ENCODE measurements around the gene CCDC57. TPM values are rescaled to one million over a fixed set of nuclear protein-coding genes. Genes with fewer than 3 reads are reported as not detected.

CCDC57 gene
- polyA plus RNA-seq, 1 donor (not counting 4 experiments of a cell fraction or from before 2014, with no cell fraction given), result 19.2 TPM

DNA sequence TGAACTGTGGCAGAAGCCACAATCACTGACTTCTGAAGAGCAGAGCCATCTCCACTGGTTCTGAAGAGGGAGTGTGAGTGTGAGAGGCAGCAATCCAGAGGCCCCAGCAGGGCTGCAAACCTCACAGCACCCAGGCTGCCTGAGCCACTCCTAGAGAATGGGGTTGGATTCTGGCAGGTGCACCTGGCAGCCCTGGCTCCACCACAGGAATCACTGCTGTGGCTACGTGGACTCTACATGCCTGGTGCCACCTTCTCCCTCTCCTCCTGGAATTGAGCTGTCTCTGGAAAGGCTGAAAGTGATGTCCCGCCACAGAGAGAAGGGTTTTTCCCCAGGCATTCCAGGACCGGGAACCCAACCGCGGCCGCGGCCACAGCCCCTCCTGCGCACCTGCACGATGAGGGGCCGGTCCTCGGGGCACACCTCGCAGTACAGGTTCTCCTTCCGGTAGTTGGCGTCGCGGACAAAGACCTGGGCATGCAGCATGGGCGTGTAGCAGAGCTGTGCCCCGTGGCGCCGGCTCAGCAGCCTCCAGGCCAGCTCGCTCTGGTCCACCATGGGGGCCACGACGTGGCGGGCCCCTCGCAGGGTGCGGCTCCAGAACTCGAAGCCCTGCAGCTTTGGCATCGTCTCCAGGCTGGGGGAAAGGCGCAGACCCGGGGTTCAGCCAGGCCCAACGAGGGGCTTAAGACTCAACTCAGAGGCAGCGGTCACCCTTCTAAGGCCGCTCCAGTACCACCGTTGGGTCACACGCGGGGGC, 148.0 kb downstream of the CCDC57 start:
- no peak for TF ChIP-seq EZH2 (IDR thresholded peaks at IDR 0.05; ENCODE audit: low read length)
- TF ChIP-seq, protein P1, sequence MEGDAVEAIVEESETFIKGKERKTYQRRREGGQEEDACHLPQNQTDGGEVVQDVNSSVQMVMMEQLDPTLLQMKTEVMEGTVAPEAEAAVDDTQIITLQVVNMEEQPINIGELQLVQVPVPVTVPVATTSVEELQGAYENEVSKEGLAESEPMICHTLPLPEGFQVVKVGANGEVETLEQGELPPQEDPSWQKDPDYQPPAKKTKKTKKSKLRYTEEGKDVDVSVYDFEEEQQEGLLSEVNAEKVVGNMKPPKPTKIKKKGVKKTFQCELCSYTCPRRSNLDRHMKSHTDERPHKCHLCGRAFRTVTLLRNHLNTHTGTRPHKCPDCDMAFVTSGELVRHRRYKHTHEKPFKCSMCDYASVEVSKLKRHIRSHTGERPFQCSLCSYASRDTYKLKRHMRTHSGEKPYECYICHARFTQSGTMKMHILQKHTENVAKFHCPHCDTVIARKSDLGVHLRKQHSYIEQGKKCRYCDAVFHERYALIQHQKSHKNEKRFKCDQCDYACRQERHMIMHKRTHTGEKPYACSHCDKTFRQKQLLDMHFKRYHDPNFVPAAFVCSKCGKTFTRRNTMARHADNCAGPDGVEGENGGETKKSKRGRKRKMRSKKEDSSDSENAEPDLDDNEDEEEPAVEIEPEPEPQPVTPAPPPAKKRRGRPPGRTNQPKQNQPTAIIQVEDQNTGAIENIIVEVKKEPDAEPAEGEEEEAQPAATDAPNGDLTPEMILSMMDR (optimal IDR thresholded peaks at IDR 0.05 in 1 of 3, IDR thresholded peaks at IDR 0.05 in 1 of 3, conservative IDR thresholded peaks at IDR 0.05 in 1 of 3; ENCODE audit: extremely low read depth in 1 of 3, insufficient read depth in 2 of 3, low read length in 3 of 3), result peak in 1 of 3 experiments; percentile 4
- H3K27me3 ChIP-seq (ENCODE audit: control insufficient read depth, extremely low read depth, insufficient read depth, low read length), result no peaks in the 10 kb centered on the region
- H3K9me1 ChIP-seq (ENCODE audit: control insufficient read depth, extremely low read depth, insufficient read depth, low read length), result no peaks in the 10 kb centered on the region
- dilution Hi-C loops (cut with MboI; ENCODE audit: extremely low pct_ligation_motif_present, low sequenced_read_pairs), result no loop called here
- peaks cover 13% of the 10 kb centered on the region for H3K4me1 ChIP-seq (ENCODE audit: control insufficient read depth, extremely low read depth, insufficient read depth, low read length)
- no peak overlapping the region for H2AFZ ChIP-seq (ENCODE audit: control insufficient read depth, low read length)
- peak overlapping the region; percentile 78 to 84 (median 84) for H3K4me3 ChIP-seq (ENCODE audit: control insufficient read depth in 2 of 3, extremely low read depth in 1 of 3, insufficient read depth in 2 of 3, low read depth in 1 of 3, low read length in 3 of 3)
- FAIRE-seq, result no peak
- peaks cover 9% of the 10 kb centered on the region for H4K20me1 ChIP-seq (ENCODE audit: control insufficient read depth, extremely low read depth, insufficient read depth, low read length)
- H3K9ac ChIP-seq (ENCODE audit: control insufficient read depth, extremely low read depth, insufficient read depth, low read length), result peak overlapping the region; percentile 83
- peak overlapping the region; percentile 52 for H3K27ac ChIP-seq (ENCODE audit: control insufficient read depth, insufficient read depth, low read length)
- H3K79me2 ChIP-seq (ENCODE audit: control insufficient read depth, insufficient read depth, low read length), result peaks cover 20% of the 10 kb centered on the region
- no peak for DNase-seq (ENCODE audit: low read depth, low spot score)
- H3K9me3 ChIP-seq (ENCODE audit: control insufficient read depth, low read depth, low read length), result no peaks in the 10 kb centered on the region
- H3K4me2 ChIP-seq (ENCODE audit: control insufficient read depth, extremely low read depth, insufficient read depth, low read depth, low read length), result peak overlapping the region; percentile 93
- peaks cover 18 to 20% of the 10 kb centered on the region in 2 experiments for H3K36me3 ChIP-seq (ENCODE audit: control insufficient read depth in 2 of 2, extremely low read depth in 1 of 2, insufficient read depth in 2 of 2, low read length in 2 of 2)

GRCh38 chr17:82063424-82064415, 148.9 kb downstream of the CCDC57 start:
- H3K27ac ChIP-seq (ENCODE audit: control insufficient read depth, insufficient read depth, low read length), result no peak overlapping the region
- peaks cover 18 to 27% of the 10 kb centered on the region in 2 experiments for H3K36me3 ChIP-seq (ENCODE audit: control insufficient read depth in 2 of 2, extremely low read depth in 1 of 2, insufficient read depth in 2 of 2, low read length in 2 of 2)
- H3K9me3 ChIP-seq (ENCODE audit: control insufficient read depth, low read depth, low read length), result no peaks in the 10 kb centered on the region
- H3K27me3 ChIP-seq (ENCODE audit: control insufficient read depth, extremely low read depth, insufficient read depth, low read length), result no peaks in the 10 kb centered on the region
- no peak overlapping the region for H3K4me3 ChIP-seq (ENCODE audit: control insufficient read depth in 2 of 3, extremely low read depth in 1 of 3, insufficient read depth in 2 of 3, low read depth in 1 of 3, low read length in 3 of 3)
- H3K4me1 ChIP-seq (ENCODE audit: control insufficient read depth, extremely low read depth, insufficient read depth, low read length), result peaks cover 13% of the 10 kb centered on the region
- H3K79me2 ChIP-seq (ENCODE audit: control insufficient read depth, insufficient read depth, low read length), result peaks cover 20% of the 10 kb centered on the region
- peak overlapping the region; percentile 93 for H3K4me2 ChIP-seq (ENCODE audit: control insufficient read depth, extremely low read depth, insufficient read depth, low read depth, low read length)
- peaks cover 9% of the 10 kb centered on the region for H4K20me1 ChIP-seq (ENCODE audit: control insufficient read depth, extremely low read depth, insufficient read depth, low read length)
- TF ChIP-seq, protein P1 (optimal IDR thresholded peaks at IDR 0.05 in 1 of 3, IDR thresholded peaks at IDR 0.05 in 1 of 3, conservative IDR thresholded peaks at IDR 0.05 in 1 of 3; ENCODE audit: extremely low read depth in 1 of 3, insufficient read depth in 2 of 3, low read length in 3 of 3), result no peak
- no peak for TF ChIP-seq EZH2 (IDR thresholded peaks at IDR 0.05; ENCODE audit: low read length)
- dilution Hi-C loops (cut with MboI; ENCODE audit: extremely low pct_ligation_motif_present, low sequenced_read_pairs), result no loop called here
- H3K9me1 ChIP-seq (ENCODE audit: control insufficient read depth, extremely low read depth, insufficient read depth, low read length), result no peaks in the 10 kb centered on the region
- FAIRE-seq (no peak), DNase-seq (ENCODE audit: low read depth, low spot score) (no peak)
- H3K9ac ChIP-seq (ENCODE audit: control insufficient read depth, extremely low read depth, insufficient read depth, low read length), result peak overlapping the region; percentile 83
- H2AFZ ChIP-seq (ENCODE audit: control insufficient read depth, low read length), result no peak overlapping the region

All from keratinocyte (primary cell).